LNCaP clone FGC (cell line): ENCODE measurements around the gene ABCA2.
"Not testable (repeated sequence)": the region's sequence is repeated elsewhere in the genome, so short reads cannot be mapped to it uniquely, and the experiment has no call there.

Source experiments
- DNase-seq: peaks from one replicate; pipeline ENCODE4 v3.0.0-alpha.2; 2011; ENCODE audit warnings: low read depth
- H3K4me3 ChIP-seq: 2 replicates; pipeline ENCODE4 v1.5.1; 2011; ENCODE audit warnings: mild to moderate bottlenecking, low read depth, low read length, control low read depth
- TF ChIP-seq, protein P1 (sequence below): IDR thresholded peaks from 2 replicates; pipeline ENCODE4 v1.5.1; 2012; ENCODE audit warnings: mild to moderate bottlenecking; ENCODE audit not compliant: control insufficient read depth, insufficient read depth; ENCODE audit errors: extremely low read depth

Gene ABCA2

DNA sequence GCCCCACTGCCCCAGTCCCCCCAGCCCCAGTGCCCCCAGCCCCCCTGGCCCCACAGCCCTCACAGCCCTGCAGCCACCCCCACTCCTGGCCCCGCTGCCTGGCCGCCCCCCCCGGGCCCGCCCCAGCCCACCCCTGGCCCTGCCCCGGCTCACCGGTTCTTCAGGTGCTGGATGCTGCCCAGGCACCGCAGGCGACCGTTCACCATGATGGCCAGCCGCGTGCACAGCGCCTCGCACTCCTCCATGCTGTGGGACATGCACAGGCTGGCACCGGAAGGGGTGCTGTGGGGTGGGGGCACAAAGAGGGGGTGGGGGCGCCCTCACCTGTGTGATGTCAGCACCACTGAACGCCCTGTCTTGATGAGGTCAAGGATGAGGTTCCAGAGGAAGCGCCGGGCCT lies 18.8 kb downstream of the ABCA2 start:
- TF ChIP-seq, protein P1, sequence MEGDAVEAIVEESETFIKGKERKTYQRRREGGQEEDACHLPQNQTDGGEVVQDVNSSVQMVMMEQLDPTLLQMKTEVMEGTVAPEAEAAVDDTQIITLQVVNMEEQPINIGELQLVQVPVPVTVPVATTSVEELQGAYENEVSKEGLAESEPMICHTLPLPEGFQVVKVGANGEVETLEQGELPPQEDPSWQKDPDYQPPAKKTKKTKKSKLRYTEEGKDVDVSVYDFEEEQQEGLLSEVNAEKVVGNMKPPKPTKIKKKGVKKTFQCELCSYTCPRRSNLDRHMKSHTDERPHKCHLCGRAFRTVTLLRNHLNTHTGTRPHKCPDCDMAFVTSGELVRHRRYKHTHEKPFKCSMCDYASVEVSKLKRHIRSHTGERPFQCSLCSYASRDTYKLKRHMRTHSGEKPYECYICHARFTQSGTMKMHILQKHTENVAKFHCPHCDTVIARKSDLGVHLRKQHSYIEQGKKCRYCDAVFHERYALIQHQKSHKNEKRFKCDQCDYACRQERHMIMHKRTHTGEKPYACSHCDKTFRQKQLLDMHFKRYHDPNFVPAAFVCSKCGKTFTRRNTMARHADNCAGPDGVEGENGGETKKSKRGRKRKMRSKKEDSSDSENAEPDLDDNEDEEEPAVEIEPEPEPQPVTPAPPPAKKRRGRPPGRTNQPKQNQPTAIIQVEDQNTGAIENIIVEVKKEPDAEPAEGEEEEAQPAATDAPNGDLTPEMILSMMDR: no peak
- no peak overlapping the region for H3K4me3 ChIP-seq
- DNase-seq: no peak

DNA sequence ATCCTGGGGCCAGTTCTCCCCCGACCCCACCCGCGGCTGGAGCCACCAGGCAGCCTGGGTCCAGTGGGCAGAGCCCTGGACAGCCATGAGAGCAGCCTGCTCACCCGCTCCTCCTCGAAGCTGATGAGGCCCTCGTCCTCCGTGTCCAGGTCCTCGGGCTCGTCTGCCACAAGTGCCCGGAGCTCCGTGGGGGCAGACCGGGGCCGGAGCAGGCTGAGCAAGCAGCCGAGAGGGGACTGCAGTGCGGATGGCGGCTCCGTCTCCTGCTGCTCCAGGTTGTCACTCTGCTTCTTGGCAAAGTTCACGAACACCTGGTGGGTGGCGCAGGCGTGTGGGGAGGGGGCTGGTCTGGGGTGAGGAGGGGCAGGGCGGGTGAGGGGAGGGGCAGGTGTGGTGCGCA lies 19.7 kb downstream of the ABCA2 start:
- no peak overlapping the region for H3K4me3 ChIP-seq
- no peak for DNase-seq
- TF ChIP-seq, protein P1: no peak

DNA sequence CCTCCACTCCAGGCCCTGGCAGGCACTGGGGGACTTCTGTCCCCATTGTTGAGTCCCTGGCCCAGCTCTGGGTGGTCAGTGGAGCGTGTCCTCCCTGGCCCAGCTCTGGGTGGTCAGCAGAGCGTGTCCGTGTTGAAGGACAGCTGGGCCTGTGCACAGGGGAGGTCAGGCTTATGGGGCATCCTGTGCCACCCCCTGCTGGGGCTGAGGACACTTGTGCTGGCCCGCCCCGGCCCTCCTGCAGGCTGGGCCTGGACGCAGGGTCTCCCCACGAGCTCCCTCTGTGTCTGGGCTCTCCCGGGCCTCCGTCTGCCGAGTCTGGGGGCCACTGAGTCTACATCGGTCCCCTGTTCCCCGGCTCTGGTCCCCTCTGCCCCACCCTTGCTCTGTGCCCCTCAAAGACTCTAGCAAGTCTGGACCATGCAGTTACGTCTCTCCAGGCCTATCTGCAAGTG lies 20.2 kb downstream of the ABCA2 start:
- no peak for DNase-seq
- H3K4me3 ChIP-seq: no peak overlapping the region
- TF ChIP-seq, protein P1: no peak

DNA sequence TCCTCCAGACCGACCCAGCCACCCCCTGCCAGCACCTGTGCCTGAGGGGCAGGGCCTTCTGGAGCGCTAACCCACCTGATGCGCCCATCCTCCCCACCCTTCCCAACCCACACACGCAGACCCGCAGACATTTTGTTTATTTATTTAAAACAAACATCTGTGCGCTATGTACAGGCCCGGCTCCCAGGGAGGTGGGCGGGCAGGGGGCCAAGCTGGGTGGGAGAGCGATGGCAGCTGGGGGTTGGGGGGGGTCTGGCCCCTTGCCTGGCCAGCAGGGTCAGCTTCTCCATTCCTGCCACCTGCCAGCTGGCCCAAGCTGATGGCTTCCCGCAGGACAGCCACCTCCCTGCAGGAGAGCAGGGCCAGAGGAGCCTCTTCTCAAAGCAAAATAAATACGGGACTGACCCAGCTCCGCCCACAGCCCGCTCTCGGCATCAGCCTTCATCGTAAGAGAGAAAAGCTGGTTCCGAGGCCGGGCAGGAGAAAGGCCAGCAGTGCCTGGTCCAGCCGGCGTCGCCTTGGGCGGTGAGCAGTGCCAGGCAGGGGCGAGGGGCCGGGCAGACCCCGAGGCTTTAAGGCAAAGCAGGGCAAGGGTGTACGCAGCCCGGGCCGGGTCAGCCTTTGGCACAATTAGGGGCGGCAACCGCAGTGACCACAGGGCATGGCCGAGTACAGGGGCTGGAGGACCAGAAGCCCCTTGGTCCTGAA lies 20.8 kb downstream of the ABCA2 start:
- TF ChIP-seq, protein P1: no peak
- no peak for DNase-seq
- no peak overlapping the region for H3K4me3 ChIP-seq

DNA sequence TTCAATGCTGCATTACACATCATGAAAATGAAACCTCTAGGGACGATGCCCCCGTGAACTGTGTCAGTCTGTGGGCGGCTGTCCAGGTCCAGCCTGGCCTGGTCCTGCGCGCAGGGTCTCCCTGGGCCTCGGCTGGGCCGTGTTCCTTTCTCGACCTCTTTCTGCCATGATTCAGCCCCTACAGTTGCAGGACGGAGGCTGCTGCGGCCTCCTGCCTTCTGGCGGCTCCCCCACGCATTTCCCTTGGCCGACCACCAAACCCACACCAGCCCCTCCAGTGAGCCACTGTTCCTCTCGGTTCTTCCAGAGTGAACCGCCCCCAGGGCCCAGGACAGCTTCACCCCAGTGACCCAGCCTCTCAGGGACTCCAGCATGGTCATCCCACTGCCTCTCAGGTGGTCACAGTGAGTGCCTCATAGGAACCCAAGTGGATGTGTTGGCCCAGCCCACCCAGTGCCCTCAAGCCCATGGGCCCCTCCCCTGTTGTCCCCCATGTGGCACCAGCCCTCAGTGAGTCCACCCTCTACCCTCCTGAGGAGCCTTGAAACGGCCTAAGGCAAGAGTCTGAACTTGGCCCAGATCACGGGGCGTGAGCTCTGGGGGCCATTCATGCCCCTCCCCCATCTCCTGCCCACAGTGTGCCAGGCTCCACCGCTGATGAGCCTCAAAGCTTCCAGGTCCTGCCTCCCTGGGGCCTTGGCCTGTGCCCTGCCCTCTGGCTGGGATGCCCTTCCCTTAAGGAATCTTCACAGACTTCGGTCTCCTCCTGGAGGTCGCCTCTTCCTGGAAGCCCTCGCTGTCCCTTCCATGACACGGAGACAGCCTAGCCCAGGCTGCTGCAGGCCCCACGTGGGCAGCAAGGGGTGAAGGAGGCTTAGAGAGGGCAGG lies 21.7 kb downstream of the ABCA2 start:
- H3K4me3 ChIP-seq: no peak overlapping the region
- TF ChIP-seq, protein P1: no peak
- DNase-seq: no peak

DNA sequence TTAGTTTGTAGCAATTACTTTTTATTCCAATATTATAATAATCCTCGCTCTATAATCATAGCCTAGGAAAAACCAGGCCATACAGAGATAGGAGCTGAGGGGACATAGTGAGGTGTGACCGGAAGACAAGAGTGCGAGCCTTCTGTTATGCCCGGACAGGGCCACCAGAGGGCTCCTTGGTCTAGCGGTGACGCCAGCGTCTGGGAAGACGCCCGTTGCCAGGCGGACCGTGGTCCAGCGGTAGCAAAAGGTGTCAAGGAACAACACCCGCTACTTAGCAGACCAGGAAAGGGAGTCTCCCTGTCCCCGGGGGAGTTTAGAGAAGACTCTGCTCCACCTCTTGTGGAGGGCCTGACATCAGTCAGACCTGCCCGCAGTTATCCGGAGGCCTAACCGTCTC lies 23.8 kb downstream of the ABCA2 start:
- DNase-seq, H3K4me3 ChIP-seq: not testable (repeated sequence)
- TF ChIP-seq, protein P1: 0 out of 2 replicates have a peak, but pooled peaks have one; percentile 1
